Uterus (tissue), 4 donors: ENCODE measurements around the gene FPR1. TPM values are rescaled to one million over a fixed set of nuclear protein-coding genes. Genes with fewer than 3 reads are reported as not detected.
"Not testable (repeated sequence)": the region's sequence is repeated elsewhere in the genome, so short reads cannot be mapped to it uniquely, and the experiment has no call there.

ENCODE experiments used
- DNase-seq, 2 donors: peaks; one replicate each; pipeline ENCODE4 v3.0.0-alpha.2; 2019 to 2020
- H3K27ac ChIP-seq, 2 donors: fragments of 200-600 bp; sonication (generic); 1 replicate in 1 of 2; 2 replicates in 1 of 2; pipeline ENCODE4 v1.5.1; 2016 to 2018
- H3K27me3 ChIP-seq, 2 donors: fragments of 200-600 bp; sonication (generic); one replicate each; pipeline ENCODE4 v1.5.1; 2018 to 2019; ENCODE audit warnings: control low read depth in 1 of 2
- H3K36me3 ChIP-seq, 2 donors: fragments of 200-600 bp; sonication (generic); one replicate each; pipeline ENCODE4 v1.5.1; 2019; ENCODE audit warnings: control low read depth in 1 of 2
- H3K4me1 ChIP-seq, 2 donors: fragments of 200-600 bp; sonication (generic); one replicate each; pipeline ENCODE4 v1.5.1; 2018 to 2019; ENCODE audit warnings: control low read depth in 1 of 2
- H3K4me3 ChIP-seq, 2 donors: fragments of 200-600 bp; sonication (generic); 1 replicate in 1 of 2; 2 replicates in 1 of 2; pipeline ENCODE4 v1.5.1; 2018 to 2019; ENCODE audit warnings: mild to moderate bottlenecking in 1 of 2
- H3K9me3 ChIP-seq, 2 donors: fragments of 200-600 bp; sonication (generic); one replicate each; pipeline ENCODE4 v1.5.1; 2019; ENCODE audit warnings: control low read depth in 1 of 2
- CTCF ChIP-seq, 4 experiments: fragments of 200-600 bp in 2 of 4; fragments of 450-650 bp in 2 of 4; sonication (generic) in 2 of 4; IDR thresholded peaks; one replicate each; pipeline ENCODE4 v1.5.1; 2016 to 2019; ENCODE audit warnings: antibody characterized with exemption in 4 of 4, mild to moderate bottlenecking in 2 of 4, moderate library complexity in 1 of 4
- POLR2A ChIP-seq, 2 donors: fragments of 450-650 bp; IDR thresholded peaks; one replicate each; pipeline ENCODE4 v1.6.1; 2016; ENCODE audit warnings: antibody characterized with exemption in 2 of 2, mild to moderate bottlenecking in 1 of 2, moderate library complexity in 1 of 2
- intact Hi-C: fragments of 100-400 bp; cut with DNase I; formaldehyde crosslinking; loops from one replicate; pipeline ENCODE4 v1.15.1; 2023; ENCODE audit warnings: low total_unique reads
- total RNA-seq, 4 donors: library from RNA; depleted of rRNA in 3 of 4; stranded (reverse); fragments of >200 nt in 3 of 4; gene quantifications; one replicate each; pipeline versions ENCODE4 v1.1.0 to v1.2.4, GENCODE V29; 2014 to 2023
- donor health status: DM: yes; HTN: yes; CAD: no.

FPR1 gene
- total RNA-seq, 4 donors from 2014 or later = 0.51 to 58.2 (median 2.1) TPM

- Histone ChIP-seq H3K4me1 (no peaks in the 10 kb centered on the region), H3K36me3 (no peaks in the 10 kb centered on the region), H3K27me3 (peaks cover 0 to 4% of the 10 kb centered on the region in 2 donors), H3K9me3 (no peaks in the 10 kb centered on the region), H3K4me3 (no peak overlapping the region), H3K27ac (no peak overlapping the region)
- no peak for DNase-seq
- TF ChIP-seq CTCF (IDR thresholded peaks at IDR 0.05) = no peak
- TF ChIP-seq POLR2A (IDR thresholded peaks at IDR 0.05) = no peak
- intact Hi-C loops = no loop called here
Measured at GRCh38 chr19:51779703-51780102, 28.0 kb upstream of the FPR1 start.

- Histone ChIP-seq H3K27me3 (peaks cover 0 to 4% of the 10 kb centered on the region in 2 donors), H3K4me3 (no peak overlapping the region), H3K4me1 (no peaks in the 10 kb centered on the region), H3K27ac (no peak overlapping the region), H3K9me3 (no peaks in the 10 kb centered on the region), H3K36me3 (no peaks in the 10 kb centered on the region)
- intact Hi-C loops = no loop called here
- no peak for TF ChIP-seq POLR2A (IDR thresholded peaks at IDR 0.05)
- no peak for TF ChIP-seq CTCF (IDR thresholded peaks at IDR 0.05)
- DNase-seq = no peak
Measured at GRCh38 chr19:51779181-51779580, 27.5 kb upstream of the FPR1 start.

GRCh38 chr19:51777570-51778462 lies 26.1 kb upstream of the FPR1 start:
- H3K9me3 ChIP-seq = no peaks in the 10 kb centered on the region
- H3K4me1 ChIP-seq = no peaks in the 10 kb centered on the region
- H3K36me3 ChIP-seq = no peaks in the 10 kb centered on the region
- no peak overlapping the region for H3K4me3 ChIP-seq
- peaks cover 0 to 4% of the 10 kb centered on the region in 2 donors for H3K27me3 ChIP-seq
- intact Hi-C loops = no loop called here
- DNase-seq = peak; percentile 63 to 66
- TF ChIP-seq POLR2A (IDR thresholded peaks at IDR 0.05) = no peak
- TF ChIP-seq CTCF (IDR thresholded peaks at IDR 0.05) = peak; percentile 55 to 75 (median 70)
- H3K27ac ChIP-seq = no peak overlapping the region

GRCh38 chr19:51776561-51776960 lies 24.9 kb upstream of the FPR1 start:
- H3K27ac ChIP-seq, DNase-seq, H3K27me3 ChIP-seq, intact Hi-C loops, H3K4me3 ChIP-seq, H3K9me3 ChIP-seq, H3K4me1 ChIP-seq, H3K36me3 ChIP-seq: not testable (repeated sequence)

- TF ChIP-seq CTCF (IDR thresholded peaks at IDR 0.05) = no peak
- no peak for TF ChIP-seq POLR2A (IDR thresholded peaks at IDR 0.05)
- intact Hi-C loops = no loop called here
- no peaks in the 10 kb centered on the region for H3K9me3 ChIP-seq
- no peak for DNase-seq
- no peaks in the 10 kb centered on the region for H3K4me1 ChIP-seq
- H3K36me3 ChIP-seq = no peaks in the 10 kb centered on the region
- peaks cover 0 to 4% of the 10 kb centered on the region in 2 donors for H3K27me3 ChIP-seq
- H3K27ac ChIP-seq = no peak overlapping the region
- no peak overlapping the region for H3K4me3 ChIP-seq
Measured at GRCh38 chr19:51772977-51773376, 21.3 kb upstream of the FPR1 start.
